ENCODE measurements around the gene CLIP4. TPM values are rescaled to one million over a fixed set of nuclear protein-coding genes. Genes with fewer than 3 reads are reported as not detected.

CLIP4 gene
- total and polyA plus RNA-seq, 4 experiments from 2014 or later = 23.1 to 69.2 (median 44.9) TPM

DNA sequence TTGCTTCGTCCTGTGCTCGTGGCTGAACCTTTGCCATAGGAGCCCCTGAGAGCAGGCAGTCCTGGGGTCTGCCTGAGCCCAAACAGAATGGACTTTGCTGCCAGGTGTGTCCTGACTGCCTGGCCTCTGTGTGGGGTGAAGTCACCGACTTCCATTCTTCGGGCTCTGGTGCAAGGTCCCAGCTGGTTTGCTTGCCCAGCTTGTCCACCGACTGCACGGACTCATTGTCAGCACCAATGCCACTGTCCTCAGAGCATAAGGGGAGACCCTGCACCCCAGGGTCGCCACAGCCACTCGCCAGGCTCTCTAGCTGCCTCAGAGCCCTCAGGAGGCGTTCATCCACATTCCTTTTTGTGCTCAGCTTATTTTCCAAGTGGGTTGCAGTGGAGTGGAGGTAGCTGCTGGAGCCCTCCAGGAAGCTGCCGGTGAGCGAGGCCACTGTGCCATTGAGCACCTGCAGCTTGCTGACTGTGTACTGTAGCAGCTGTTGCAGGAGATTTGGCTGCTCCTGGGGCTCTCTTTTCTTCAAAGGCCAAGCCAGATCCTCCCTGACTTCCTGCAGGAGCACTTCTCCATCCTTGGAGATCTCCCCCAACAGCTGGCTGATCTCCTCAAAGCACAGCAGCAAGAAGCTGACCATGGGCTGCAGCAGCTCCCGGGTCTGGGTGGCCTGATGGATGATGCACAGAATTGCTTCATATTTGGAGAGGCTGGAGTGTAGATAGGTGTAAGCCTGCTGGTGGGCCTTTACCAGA is 42.1 kb upstream of the CLIP4 start:
- Mint-ChIP-seq H3K9me3 (peaks cover 0 to 5% (median under 1%) of the 10 kb centered on the region in 8 donors), H3K4me3 (no peak overlapping the region), H3K27me3 (no peaks in the 10 kb centered on the region), H3K36me3 (no peaks in the 10 kb centered on the region), H3K4me1 (no peaks in the 10 kb centered on the region), H3K27ac (no peak overlapping the region)
- ChIA-PET CTCF (ENCODE audit: partially characterized antibody) (no interaction called here), POLR2A (ENCODE audit: partially characterized antibody) (no interaction called here)
- Histone ChIP-seq H3K4me3 (ENCODE audit: low read length in 2 of 2) (no peak overlapping the region), H3K9me3 (ENCODE audit: control insufficient read depth in 1 of 2, low read length in 2 of 2) (no peaks in the 10 kb centered on the region), H3K27me3 (ENCODE audit: insufficient read depth, low read length) (no peaks in the 10 kb centered on the region), H3K36me3 (ENCODE audit: insufficient read depth, low read length) (no peaks in the 10 kb centered on the region), H3K27ac (ENCODE audit: low read depth, low read length) (no peak overlapping the region), H3K4me1 (ENCODE audit: insufficient read depth, low read length) (no peaks in the 10 kb centered on the region)
- intact Hi-C loops (cut with micrococcal nuclease) = no loop called here
- no peak for DNase-seq

DNA sequence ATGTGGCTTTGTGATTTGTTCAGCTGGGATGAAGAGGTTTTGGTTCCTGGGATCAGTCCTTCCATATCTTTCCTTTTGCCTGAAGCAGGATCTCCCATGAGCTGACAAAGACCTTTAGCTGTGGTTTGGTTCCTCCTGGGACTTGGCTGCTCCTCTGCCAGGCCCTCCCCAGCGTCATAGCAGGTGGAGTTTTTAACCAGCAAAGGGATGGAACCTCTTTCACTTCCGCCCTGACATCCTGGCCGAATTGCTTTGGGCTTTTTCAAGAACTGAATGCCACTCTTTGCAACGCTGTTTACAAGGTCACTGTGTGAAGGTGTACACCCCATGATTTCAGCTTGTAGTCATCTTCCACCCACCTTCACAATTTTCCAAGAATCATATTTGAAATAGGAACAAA is 41.3 kb upstream of the CLIP4 start:
- H3K9me3 ChIP-seq (ENCODE audit: control insufficient read depth in 1 of 2, low read length in 2 of 2) = peaks cover 0 to 3% of the 10 kb centered on the region in 2 donors
- H3K27me3 ChIP-seq (ENCODE audit: insufficient read depth, low read length) = no peaks in the 10 kb centered on the region
- Mint-ChIP-seq H3K4me1 (no peaks in the 10 kb centered on the region), H3K27ac (no peak overlapping the region), H3K27me3 (no peaks in the 10 kb centered on the region), H3K36me3 (no peaks in the 10 kb centered on the region), H3K4me3 (no peak overlapping the region), H3K9me3 (peaks cover 0 to 6% (median 1%) of the 10 kb centered on the region in 8 donors)
- ChIA-PET CTCF (ENCODE audit: partially characterized antibody) (no interaction called here), POLR2A (ENCODE audit: partially characterized antibody) (no interaction called here)
- H3K27ac ChIP-seq (ENCODE audit: low read depth, low read length) = no peak overlapping the region
- no peaks in the 10 kb centered on the region for H3K36me3 ChIP-seq (ENCODE audit: insufficient read depth, low read length)
- no peak for DNase-seq
- no peak overlapping the region for H3K4me3 ChIP-seq (ENCODE audit: low read length in 2 of 2)
- no peaks in the 10 kb centered on the region for H3K4me1 ChIP-seq (ENCODE audit: insufficient read depth, low read length)
- intact Hi-C loops (cut with micrococcal nuclease) = no loop called here

DNA sequence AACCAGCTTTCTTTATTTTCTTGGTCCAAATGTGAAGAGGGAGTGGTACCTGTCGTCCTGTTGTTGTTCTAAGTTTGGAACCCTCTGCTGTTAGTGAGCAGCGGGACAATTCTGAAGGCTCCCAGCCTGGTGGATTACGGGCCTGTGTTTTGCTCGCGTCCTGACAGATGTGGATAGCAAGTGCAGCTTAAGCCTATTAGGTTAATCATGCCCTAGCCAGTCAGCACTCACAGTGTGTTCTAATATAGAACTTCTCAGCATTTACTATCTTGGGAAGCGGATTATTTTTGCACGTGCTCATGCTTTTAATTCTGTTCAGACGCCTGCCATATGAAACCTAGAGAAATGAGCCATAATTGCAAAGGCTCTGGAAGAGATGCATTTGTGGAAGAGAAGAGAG is 40.8 kb upstream of the CLIP4 start, which contains the start of gene PCARE:
PCARE (minus strand) TSS at position 113 of the 400 bp plus-strand sequence. CDS start 262 bp downstream, outside the sequence.
- intact Hi-C loops (cut with micrococcal nuclease) = no loop called here
- no peaks in the 10 kb centered on the region for H3K36me3 ChIP-seq (ENCODE audit: insufficient read depth, low read length)
- H3K27ac Mint-ChIP-seq = no peak within 1 kb of the TSS

DNA sequence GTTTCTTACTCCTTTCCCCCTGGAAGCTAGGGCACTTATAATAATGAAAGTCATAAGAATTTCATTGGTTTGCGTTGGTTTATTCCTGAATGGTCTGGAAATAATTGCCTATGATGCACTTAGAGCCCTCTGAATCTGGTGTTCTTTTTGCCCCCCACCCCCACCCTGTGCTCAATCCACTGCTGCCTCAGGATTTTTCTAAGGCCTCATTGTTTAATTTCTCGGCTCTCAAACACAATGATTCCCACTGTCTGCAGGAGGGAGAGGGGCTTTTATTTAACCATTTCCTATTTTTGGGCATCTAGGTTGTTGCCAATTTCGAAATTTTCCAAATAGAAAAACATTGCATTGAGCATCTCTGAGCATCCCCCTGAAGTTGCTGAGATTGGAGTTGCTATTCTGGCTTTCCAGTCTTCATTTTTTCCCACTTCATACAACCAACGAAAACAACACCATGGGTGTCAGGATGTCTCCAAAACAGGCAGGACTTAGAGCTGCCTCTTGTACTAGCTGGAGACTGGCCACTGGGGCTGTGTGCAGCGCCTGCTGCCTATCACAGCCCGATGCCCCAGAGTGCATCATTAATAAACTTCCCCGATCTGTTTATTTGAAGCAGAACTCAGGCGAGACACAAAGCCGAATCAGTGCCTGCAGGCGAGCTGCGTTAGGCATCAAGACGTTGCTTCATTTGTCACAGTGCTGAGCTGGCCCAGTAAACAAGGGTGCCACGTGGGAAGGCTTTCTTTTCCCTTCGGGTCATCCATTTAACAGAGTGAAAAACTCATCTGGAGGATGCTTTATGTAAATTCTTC is 39.1 kb upstream of the CLIP4 start:
- intact Hi-C loops (cut with micrococcal nuclease) = no loop called here
- H3K27me3 ChIP-seq (ENCODE audit: insufficient read depth, low read length) = no peaks in the 10 kb centered on the region
- no peaks in the 10 kb centered on the region for H3K4me1 Mint-ChIP-seq
- H3K27ac Mint-ChIP-seq = no peak overlapping the region
- H3K27ac ChIP-seq (ENCODE audit: low read depth, low read length) = no peak overlapping the region
- ChIA-PET CTCF (ENCODE audit: partially characterized antibody) (interaction anchor here (0.6 kb wide), 1 partner anchor 27 kb away, joined by 3 read pairs; no protein-coding TSS in a partner anchor), POLR2A (ENCODE audit: partially characterized antibody) (interaction anchor here (0.6 kb wide), 1 partner anchor 206 kb away, joined by 3 read pairs; the partner anchor contains the start of gene TRMT61B)
- no peak overlapping the region for H3K4me3 Mint-ChIP-seq
- H3K9me3 Mint-ChIP-seq = peaks cover 0 to 22% (median 6%) of the 10 kb centered on the region in 8 donors
- H3K36me3 Mint-ChIP-seq = no peaks in the 10 kb centered on the region
- peaks cover 0 to 3% of the 10 kb centered on the region in 2 donors for H3K9me3 ChIP-seq (ENCODE audit: control insufficient read depth in 1 of 2, low read length in 2 of 2)
- peaks cover 0 to 2% of the 10 kb centered on the region in 2 donors for H3K27me3 Mint-ChIP-seq
- H3K36me3 ChIP-seq (ENCODE audit: insufficient read depth, low read length) = no peaks in the 10 kb centered on the region
- H3K4me3 ChIP-seq (ENCODE audit: low read length in 2 of 2) = no peak overlapping the region
- no peak for DNase-seq
- H3K4me1 ChIP-seq (ENCODE audit: insufficient read depth, low read length) = no peaks in the 10 kb centered on the region

More for the DNA sequence above, 40.8 kb upstream of the CLIP4 start, which contains the start of gene PCARE:
- ChIA-PET CTCF (ENCODE audit: partially characterized antibody) (no interaction called here), POLR2A (ENCODE audit: partially characterized antibody) (no interaction called here)
- Histone ChIP-seq H3K27ac (ENCODE audit: low read depth, low read length) (no peak within 1 kb of the TSS), H3K4me1 (ENCODE audit: insufficient read depth, low read length) (no peaks in the 10 kb centered on the region), H3K4me3 (ENCODE audit: low read length in 2 of 2) (no peak within 1 kb of the TSS), H3K27me3 (ENCODE audit: insufficient read depth, low read length) (no peaks in the 10 kb centered on the region), H3K9me3 (ENCODE audit: control insufficient read depth in 1 of 2, low read length in 2 of 2) (peaks cover 0 to 3% of the 10 kb centered on the region in 2 donors)
- H3K36me3 Mint-ChIP-seq = no peaks in the 10 kb centered on the region
- no peak for DNase-seq
- no peaks in the 10 kb centered on the region for H3K4me1 Mint-ChIP-seq
- no peak within 1 kb of the TSS for H3K4me3 Mint-ChIP-seq
- H3K9me3 Mint-ChIP-seq = peaks cover 0 to 11% (median 3%) of the 10 kb centered on the region in 8 donors
- H3K27me3 Mint-ChIP-seq = no peaks in the 10 kb centered on the region

DNA sequence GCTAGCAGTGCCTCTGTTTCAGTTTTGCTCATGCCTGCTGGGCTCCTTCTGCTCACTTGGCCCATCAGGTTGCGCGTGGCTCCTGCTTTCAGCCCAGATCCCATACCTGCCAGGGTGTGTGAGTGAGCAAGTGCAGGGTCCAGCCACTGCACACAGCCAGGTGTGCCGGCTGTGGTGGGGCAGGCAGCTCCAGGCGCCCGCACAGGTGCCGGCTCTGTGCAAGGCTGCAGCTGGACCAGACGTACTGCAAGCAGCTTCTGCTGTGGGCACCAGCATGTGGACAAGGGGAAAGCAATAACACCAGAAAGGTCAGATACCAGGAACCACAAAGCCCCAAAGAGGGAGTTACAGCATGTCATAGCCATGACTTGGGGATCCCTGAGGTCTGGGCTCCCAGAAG is 35.3 kb upstream of the CLIP4 start:
- H3K4me1 ChIP-seq (ENCODE audit: insufficient read depth, low read length) = no peaks in the 10 kb centered on the region
- intact Hi-C loops (cut with micrococcal nuclease) = no loop called here
- CTCF ChIA-PET (ENCODE audit: partially characterized antibody) = no interaction called here

DNA sequence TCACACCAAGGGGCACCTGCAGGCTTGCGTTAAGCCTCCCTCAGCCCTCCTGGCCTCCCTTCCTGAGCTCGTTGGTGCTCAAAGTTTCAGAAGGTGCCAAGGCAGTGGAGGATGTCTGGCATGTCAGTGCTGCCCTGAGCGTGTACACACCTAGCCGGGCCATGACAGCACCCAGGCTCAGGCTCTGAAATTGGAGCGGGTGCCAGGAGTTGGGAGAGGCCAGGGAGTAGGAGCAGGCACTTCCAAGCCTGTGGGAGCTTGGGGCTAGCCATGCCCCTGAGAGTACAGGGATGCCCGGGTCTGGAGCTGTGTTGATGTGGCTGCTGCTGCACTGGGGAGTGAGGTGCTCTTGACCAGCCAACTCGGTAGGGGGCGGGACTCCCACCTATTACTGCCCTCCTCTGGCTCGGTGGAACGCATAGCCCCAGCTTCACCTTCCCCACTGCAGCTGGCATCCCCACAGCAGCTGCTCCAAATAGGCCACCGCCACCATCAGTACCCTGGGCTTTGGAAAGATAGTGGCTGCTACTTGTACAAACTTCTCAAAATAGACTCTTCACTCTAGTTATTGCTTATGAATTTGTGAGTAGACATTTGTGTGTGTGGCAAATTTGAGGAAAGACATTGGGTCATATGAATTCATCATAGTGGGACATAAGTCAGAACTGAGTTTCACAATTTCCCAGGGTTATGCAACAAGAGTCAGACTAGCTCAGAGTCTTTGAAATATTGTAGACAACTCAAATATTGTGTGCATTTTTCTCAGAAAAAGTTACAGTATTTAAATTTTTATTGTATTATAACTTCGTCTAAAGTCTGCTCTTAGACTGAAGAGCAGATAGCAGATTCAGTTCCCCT is 34.1 kb upstream of the CLIP4 start:
- H3K4me3 Mint-ChIP-seq = no peak overlapping the region
- Histone ChIP-seq H3K9me3 (ENCODE audit: control insufficient read depth in 1 of 2, low read length in 2 of 2) (peaks cover 0 to 3% of the 10 kb centered on the region in 2 donors), H3K27ac (ENCODE audit: low read depth, low read length) (no peak overlapping the region), H3K4me1 (ENCODE audit: insufficient read depth, low read length) (no peaks in the 10 kb centered on the region), H3K36me3 (ENCODE audit: insufficient read depth, low read length) (no peaks in the 10 kb centered on the region), H3K27me3 (ENCODE audit: insufficient read depth, low read length) (no peaks in the 10 kb centered on the region), H3K4me3 (ENCODE audit: low read length in 2 of 2) (no peak overlapping the region)
- H3K4me1 Mint-ChIP-seq = no peaks in the 10 kb centered on the region
- CTCF ChIA-PET (ENCODE audit: partially characterized antibody) = no interaction called here
- peaks cover 0 to 25% (median 8%) of the 10 kb centered on the region in 8 donors for H3K9me3 Mint-ChIP-seq
- no peak overlapping the region for H3K27ac Mint-ChIP-seq
- peaks cover 0 to 2% of the 10 kb centered on the region in 2 donors for H3K27me3 Mint-ChIP-seq
- DNase-seq = no peak
- POLR2A ChIA-PET (ENCODE audit: partially characterized antibody) = interaction anchor here (1.0 kb wide), 1 partner anchor 66 kb away, joined by 4 read pairs; no protein-coding TSS in a partner anchor
- intact Hi-C loops (cut with micrococcal nuclease) = no loop called here
- peaks cover 0 to 3% of the 10 kb centered on the region in 2 donors for H3K36me3 Mint-ChIP-seq

More for the DNA sequence above, 35.3 kb upstream of the CLIP4 start:
- POLR2A ChIA-PET (ENCODE audit: partially characterized antibody) = interaction anchor here (1.0 kb wide), 1 partner anchor 65 kb away, joined by 4 read pairs; no protein-coding TSS in a partner anchor
- no peak overlapping the region for H3K4me3 ChIP-seq (ENCODE audit: low read length in 2 of 2)
- Mint-ChIP-seq H3K4me3 (no peak overlapping the region), H3K27ac (no peak overlapping the region), H3K4me1 (no peaks in the 10 kb centered on the region), H3K9me3 (peaks cover 0 to 25% (median 8%) of the 10 kb centered on the region in 8 donors), H3K27me3 (peaks cover 0 to 2% of the 10 kb centered on the region in 2 donors), H3K36me3 (peaks cover 0 to 3% of the 10 kb centered on the region in 2 donors)
- no peak overlapping the region for H3K27ac ChIP-seq (ENCODE audit: low read depth, low read length)
- H3K9me3 ChIP-seq (ENCODE audit: control insufficient read depth in 1 of 2, low read length in 2 of 2) = peaks cover 0 to 3% of the 10 kb centered on the region in 2 donors
- no peaks in the 10 kb centered on the region for H3K27me3 ChIP-seq (ENCODE audit: insufficient read depth, low read length)
- no peaks in the 10 kb centered on the region for H3K36me3 ChIP-seq (ENCODE audit: insufficient read depth, low read length)
- no peak for DNase-seq

All from CD4-positive, alpha-beta memory T cell (primary cell).